GM12878 (cell line): ENCODE measurements around the gene ALDH1A1. TPM values are rescaled to one million over a fixed set of nuclear protein-coding genes. Genes with fewer than 3 reads are reported as not detected.

ENCODE experiments used
- ATAC-seq: fragments of 200-7000 bp; cut with Tn5 transposase; 3 replicates; pipeline ENCODE4 v1.9.1; 2020; ENCODE audit warnings: mild to moderate bottlenecking, moderate library complexity
- BruUV-seq: library from RNA; stranded (reverse); fragments of 400-500 nt; replicated peaks from 2 replicates; lab custom pipeline; 2021; lab: Mats Ljungman, UMichigan
- CTCF ChIA-PET: fragments of 300-600 bp; sonication (Branson Sonifier 250); formaldehyde crosslinking; extraction: SDS; loops from one replicate; lab custom pipeline; 2021; ENCODE audit warnings: inconsistent platforms; lab: Yijun Ruan, JAX
- POLR2A ChIA-PET: fragments of 350-600 bp; formaldehyde crosslinking; extraction: SDS; loops from one replicate; lab custom pipeline; 2021; ENCODE audit warnings: inconsistent platforms; lab: Charles Lee
- RAD21 ChIA-PET: fragments of 300-600 bp; sonication (Branson Sonifier 250); formaldehyde crosslinking; loops from one replicate; lab custom pipeline; 2023; ENCODE audit warnings: antibody characterized with exemption; ENCODE audit not compliant: unreplicated experiment; lab: Charles Lee
- SMC1A ChIA-PET: fragments of 300-600 bp; sonication (Branson Sonifier 250); formaldehyde crosslinking; loops from one replicate; lab custom pipeline; 2023; ENCODE audit not compliant: unreplicated experiment, uncharacterized antibody; lab: Charles Lee
- DNase-seq: peaks from one replicate; pipeline ENCODE4 v3.0.0-alpha.2; 2011; ENCODE audit warnings: low read depth, low spot score
- FAIRE-seq: peaks from 3 replicates; lab custom pipeline; 2011; peaks lifted over from hg19 to GRCh38; lab: Jason Lieb, UNC
- H2AFZ ChIP-seq: 2 replicates; pipeline ENCODE4 v1.6.0; 2011; ENCODE audit warnings: low read depth, low read length, control low read depth; ENCODE audit not compliant: control insufficient read depth
- H3K27ac ChIP-seq: 2 replicates; pipeline ENCODE4 v1.5.1; 2011; ENCODE audit warnings: control low read depth; ENCODE audit not compliant: control insufficient read depth, insufficient read depth
- H3K27me3 ChIP-seq, 2 experiments: replicated peaks in 1 of 2; 2 replicates each; pipeline versions ENCODE4 v1.6.0 to v1.6.1; 2011; ENCODE audit warnings: low read length in 1 of 2; ENCODE audit not compliant: control insufficient read depth in 2 of 2, insufficient read depth in 2 of 2
- H3K36me3 ChIP-seq, 2 experiments: 2 replicates each; pipeline ENCODE4 v1.5.1; 2011; ENCODE audit warnings: low read length in 1 of 2; ENCODE audit not compliant: control insufficient read depth in 2 of 2, insufficient read depth in 2 of 2
- H3K4me1 ChIP-seq: 2 replicates; pipeline ENCODE4 v1.6.1; 2011; ENCODE audit warnings: mild to moderate bottlenecking, low read length, moderate library complexity, mixed read lengths; ENCODE audit not compliant: control insufficient read depth, insufficient read depth
- H3K4me2 ChIP-seq: 2 replicates; pipeline ENCODE4 v1.6.0; 2011; ENCODE audit warnings: control low read depth; ENCODE audit not compliant: control insufficient read depth, insufficient read depth
- H3K4me3 ChIP-seq: fragments of 200-600 bp; sonication (generic); 2 replicates; pipeline ENCODE4 v1.5.1; 2016
- H3K79me2 ChIP-seq: 2 replicates; pipeline ENCODE4 v1.6.0; 2011; ENCODE audit warnings: low read length; ENCODE audit not compliant: control insufficient read depth, insufficient read depth
- H3K9ac ChIP-seq: 2 replicates; pipeline ENCODE4 v1.8.0; 2011; ENCODE audit warnings: low read length, control low read depth, mixed read lengths; ENCODE audit not compliant: control insufficient read depth, insufficient read depth
- H3K9me3 ChIP-seq: replicated peaks from 3 replicates; pipeline ENCODE4 v1.5.1; 2011; ENCODE audit warnings: mild to moderate bottlenecking, low read length; ENCODE audit not compliant: control insufficient read depth, insufficient read depth
- H4K20me1 ChIP-seq: 2 replicates; pipeline ENCODE4 v1.6.0; 2011; ENCODE audit not compliant: control insufficient read depth, insufficient read depth
- CHD1 ChIP-seq: IDR thresholded peaks from 2 replicates; pipeline ENCODE4 v1.6.1; 2012; ENCODE audit warnings: low read depth, low read length, improper control_type of control experiment
- CREB1 ChIP-seq: IDR thresholded peaks from 2 replicates; pipeline ENCODE4 v1.6.1; 2012; ENCODE audit warnings: low read depth, mild to moderate bottlenecking, inconsistent platforms
- E2F4 ChIP-seq: IDR thresholded peaks from 2 replicates; pipeline ENCODE4 v1.6.1; 2012; ENCODE audit warnings: low read depth, low read length, improper control_type of control experiment
- FOXK2 ChIP-seq: fragments of 450-650 bp; IDR thresholded peaks from 2 replicates; pipeline ENCODE4 v1.6.1; 2017; ENCODE audit warnings: mild to moderate bottlenecking, moderate library complexity
- KAT2A ChIP-seq: conservative IDR thresholded peaks from 2 replicates; pipeline ENCODE4 v1.6.1; 2011; ENCODE audit warnings: low read depth, low read length; ENCODE audit not compliant: control insufficient read depth
- MEF2B ChIP-seq: fragments of 450-650 bp; IDR thresholded peaks from 2 replicates; pipeline ENCODE4 v1.6.1; 2018; ENCODE audit warnings: mild to moderate bottlenecking, moderate library complexity; ENCODE audit not compliant: partially characterized antibody, poor library complexity, severe bottlenecking
- POLR2AphosphoS5 ChIP-seq: IDR thresholded peaks from 2 replicates; pipeline ENCODE4 v1.6.1; 2011; ENCODE audit warnings: mild to moderate bottlenecking, low read length, inconsistent platforms
- TBL1XR1 ChIP-seq: IDR thresholded peaks from 2 replicates; pipeline ENCODE4 v1.6.1; 2012; ENCODE audit warnings: low read depth, low read length, improper control_type of control experiment
- TCF7 ChIP-seq: IDR thresholded peaks from 2 replicates; pipeline ENCODE4 v1.6.1; 2014; ENCODE audit warnings: antibody characterized with exemption, borderline replicate concordance
- WGBS: methylation state at CpG from one replicate; pipeline ENCODE4 v1.1.6; 2016; ENCODE audit warnings: low lambda C conversion rate; ENCODE audit not compliant: insufficient replicate concordance, insufficient coverage; ENCODE audit errors: missing lambda C conversion rate; 5-methylcytosine and 5-hydroxymethylcytosine counted together
- in situ Hi-C: fragments of 300-500 bp; cut with MboI; formaldehyde crosslinking; loops from 9 replicates; pipeline ENCODE4 v1.14.3; 2018; ENCODE audit warnings: mixed read lengths
- intact Hi-C: fragments of 100-400 bp; cut with micrococcal nuclease; formaldehyde crosslinking; loops from one replicate; pipeline ENCODE4 v1.14.2; 2022; ENCODE audit not compliant: unreplicated experiment
- polyA plus RNA-seq, 11 experiments: library from polyadenylated mRNA; depleted of rRNA in 4 of 11; unstranded in 6 of 11; stranded (reverse) in 5 of 11; fragments of >200 nt; fragmentation: Nextera tagmentation in 4 of 11; fragmentation: Illumina TruSeq in 1 of 11; extraction: Ambion mirVana in 4 of 11; extraction: Trizol in 1 of 11; gene quantifications; 1 replicate in 1 of 11; 2 replicates in 10 of 11; pipeline versions ENCODE4 v1.2.1 to v1.2.3, GENCODE V29; 2011 to 2016; ENCODE audit warnings: inconsistent platforms in 2 of 11, missing spikeins in 2 of 11, low read depth in 1 of 11
- total RNA-seq, 4 experiments: library from RNA; depleted of rRNA in 3 of 4; stranded (reverse); fragments of >200 nt in 3 of 4; fragmentation: Illumina TruSeq in 1 of 4; extraction: Trizol in 1 of 4; gene quantifications; 2 replicates each; pipeline versions ENCODE4 v1.2.1 to v1.2.3, GENCODE V29; 2013 to 2021

ALDH1A1 gene
- total and polyA plus RNA-seq, 10 of the 15 experiments (the other 5 are each of a cell fraction or from before 2014, with no cell fraction given), result 0.03 to 0.54 TPM; not detected in 8

GRCh38 chr9:72931437-72931836 is 21.4 kb downstream of the ALDH1A1 start:
- H3K27ac ChIP-seq, result no peak overlapping the region
- H3K4me2 ChIP-seq, result no peak overlapping the region
- H3K9ac ChIP-seq, result no peak overlapping the region
- DNase-seq, result no peak
- no peak overlapping the region for H2AFZ ChIP-seq
- H4K20me1 ChIP-seq, result no peaks in the 10 kb centered on the region
- WGBS, result 0% methylated on average over 1 of the region's 1 CpG
- no peak overlapping the region for H3K4me3 ChIP-seq
- H3K36me3 ChIP-seq, result no peaks in the 10 kb centered on the region
- TF ChIP-seq TCF7, result no peak
- TF ChIP-seq FOXK2, result no peak
- TF ChIP-seq MEF2B, result no peak
- no peak for TF ChIP-seq TBL1XR1
- no peak for TF ChIP-seq POLR2AphosphoS5
- no peak for TF ChIP-seq KAT2A
- TF ChIP-seq CREB1, result no peak
- no peak for TF ChIP-seq E2F4
- no peak for TF ChIP-seq CHD1
- POLR2A ChIA-PET, result no interaction called here
- CTCF ChIA-PET, result interaction anchor here (1.1 kb wide), 1 partner anchor 9 kb away, joined by 3 read pairs; no protein-coding TSS in a partner anchor
- no peaks in the 10 kb centered on the region for H3K4me1 ChIP-seq
- H3K9me3 ChIP-seq, result no peaks in the 10 kb centered on the region
- RAD21 ChIA-PET, result no interaction called here
- no TSS peak for BruUV-seq
- no peaks in the 10 kb centered on the region; a peak in 1 of 4 replicates for H3K27me3 ChIP-seq
- no peak for ATAC-seq
- FAIRE-seq, result no peak
- in situ Hi-C loops (no loop called here), intact Hi-C loops (no loop called here)
- H3K79me2 ChIP-seq, result no peaks in the 10 kb centered on the region
- SMC1A ChIA-PET, result no interaction called here
